Heart right ventricle (tissue), 16 donors: ENCODE results near the gene ENOX1. TPM values are rescaled to one million over a fixed set of nuclear protein-coding genes. Genes with fewer than 3 reads are reported as not detected.

Source experiments
- ATAC-seq, 8 donors: fragments of 200-7000 bp; cut with Tn5 transposase; one replicate each; pipeline ENCODE4 v1.9.1; 2020; ENCODE audit warnings: mild to moderate bottlenecking in 8 of 8, moderate library complexity in 8 of 8, moderate number of reproducible peaks in 1 of 8
- DNase-seq, 2 donors: peaks; one replicate each; pipeline ENCODE4 v3.0.0-alpha.2; 2020
- H3K27ac ChIP-seq, 10 donors: fragments of 200-600 bp; sonication (generic) in 2 of 10; one replicate each; pipeline versions ENCODE4 v1.5.0 to v1.8.0; 2020 to 2022; ENCODE audit warnings: mild to moderate bottlenecking in 3 of 10
- H3K27me3 ChIP-seq, 7 donors: fragments of 200-600 bp; one replicate each; pipeline ENCODE4 v1.8.0; 2021 to 2022; ENCODE audit warnings: mild to moderate bottlenecking in 2 of 7
- H3K36me3 ChIP-seq, 9 donors: fragments of 200-600 bp; sonication (generic) in 1 of 9; one replicate each; pipeline versions ENCODE4 v1.5.0 to v1.8.0; 2020 to 2022; ENCODE audit warnings: mild to moderate bottlenecking in 2 of 9
- H3K4me1 ChIP-seq, 9 donors: fragments of 200-600 bp; sonication (generic) in 1 of 9; one replicate each; pipeline versions ENCODE4 v1.5.0 to v1.8.0; 2020 to 2022; ENCODE audit warnings: mild to moderate bottlenecking in 4 of 9
- H3K4me3 ChIP-seq, 10 donors: fragments of 200-600 bp; sonication (generic) in 2 of 10; one replicate each; pipeline versions ENCODE4 v1.5.0 to v1.8.0; 2020 to 2022; ENCODE audit warnings: mild to moderate bottlenecking in 7 of 10, moderate library complexity in 2 of 10
- H3K9me3 ChIP-seq, 11 donors: fragments of 200-600 bp in 10 of 11; sonication (generic) in 2 of 11; one replicate each; pipeline versions ENCODE4 v1.5.0 to v1.8.0; 2013 to 2022; ENCODE audit warnings: mild to moderate bottlenecking in 2 of 11, control low read depth in 1 of 11, moderate library complexity in 1 of 11
- WGBS, 2 donors: extraction: QIAGEN DNeasy Blood & Tissue Kit; methylation state at CpG; one replicate each; pipeline ENCODE4 v1.1.7; 2013; ENCODE audit warnings: inconsistent platforms in 1 of 2; 5-methylcytosine and 5-hydroxymethylcytosine counted together
- intact Hi-C, 10 donors: fragments of 100-400 bp; cut with DNase I; formaldehyde crosslinking; loops; one replicate each; pipeline versions ENCODE4 v1.11.1 to v1.14.2; 2022
- polyA plus RNA-seq, 2 donors: library from polyadenylated mRNA; stranded (reverse); fragments of 200-250 nt; gene quantifications; one replicate each; pipeline ENCODE4 v1.2.3, GENCODE V29; 2013
- total RNA-seq, 10 donors: library from RNA; stranded (reverse); fragmentation: NEBNext Ultra II Directional in 3 of 10; extraction: Animal tissue kit (Norgen Biotek cat#: 25700) in 3 of 10; gene quantifications; one replicate each; pipeline versions ENCODE4 v1.2.1 to v1.2.4, GENCODE V29; 2021 to 2023
- TF ChIP-seq, protein P1 (sequence below), 9 donors: fragments of 200-600 bp; sonication (generic) in 2 of 9; IDR thresholded peaks; one replicate each; pipeline versions ENCODE4 v1.5.0 to v1.8.0; 2021 to 2022; ENCODE audit warnings: antibody characterized with exemption in 9 of 9, mild to moderate bottlenecking in 5 of 9, moderate library complexity in 1 of 9
- donor health status: Arrhythmogenic right ventricular cardiomyopathy.
- donor health status: ischemic (EF 13 %, LVEDD 7.1; RV severe dilation, severe dysfunction).
- donor health status: healthy with polysubstance abuse.
- donor health status: DM: no; HTN: yes; CAD: no.
- donor health status: DM: no; HTN: no; CAD: no.
- donor health status: ischemic (EF 25% LVEDD 6.9; RV normal size, moderate dysfunction).
- donor health status: ischemic (EF 25% LVEDD 5.7; RV mildly dilated, moderate dysfunction).
- donor health status: healthy.
- donor health status: DM: yes; HTN: yes; CAD: no.
- donor health status: Ischemic cardiomyopathy.
- donor health status: ischemic (EF 35%, LVEDD 5.7; RV mildly dilated, moderate dysfunction).
- donor health status: nonischemic (EF 11% LVEDD 7.7; RV severe dilation, severe dysfunction).
- donor health status: DM: yes; HTN: yes; CAD: no.
- donor health status: PGD.
- donor health status: ischemic (EF 29% LVEDD 5.4; RV normal size, mild dysfunction).
- donor health status: nonischemic (EF 23%, LVEDD 6.1; RV moderate dilation, normal function).

The ENOX1 gene
- total and polyA plus RNA-seq, 12 donors: 2.0 to 10.4 (median 7.1) TPM

DNA sequence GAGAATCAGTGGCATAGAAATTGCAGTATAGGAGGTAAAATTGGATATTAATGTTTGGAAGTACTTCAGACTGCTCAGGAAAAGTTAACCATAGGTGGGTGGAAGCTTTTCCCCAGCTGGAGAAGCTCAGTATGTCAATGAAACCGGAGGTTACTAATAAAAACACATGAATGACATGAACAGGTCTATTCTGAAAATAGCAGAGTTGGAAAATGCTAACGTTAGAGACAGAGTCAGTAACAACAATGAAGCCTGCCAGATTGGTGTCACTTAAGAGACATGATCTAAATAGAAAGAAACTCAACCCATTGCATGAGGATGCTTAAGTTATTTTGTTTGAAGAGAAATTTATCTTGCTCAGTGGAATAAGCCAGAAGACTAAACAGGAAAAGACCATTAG, 398.9 kb downstream of the ENOX1 start:
- Histone ChIP-seq H3K27ac (peak overlapping the region in 2 of 10 donors; percentile 0 to 16), H3K4me1 (peaks cover 0 to 17% (median 9%) of the 10 kb centered on the region in 9 donors), H3K9me3 (no peaks in the 10 kb centered on the region), H3K36me3 (no peaks in the 10 kb centered on the region), H3K4me3 (no peak overlapping the region), H3K27me3 (peaks cover 0 to 7% (median 0%) of the 10 kb centered on the region in 7 donors)
- 9 to 18% methylated on average over 2 of the region's 2 CpGs for whole genome bisulfite sequencing, 2 donors
- intact Hi-C loops: no loop called here
- TF ChIP-seq, protein P1, sequence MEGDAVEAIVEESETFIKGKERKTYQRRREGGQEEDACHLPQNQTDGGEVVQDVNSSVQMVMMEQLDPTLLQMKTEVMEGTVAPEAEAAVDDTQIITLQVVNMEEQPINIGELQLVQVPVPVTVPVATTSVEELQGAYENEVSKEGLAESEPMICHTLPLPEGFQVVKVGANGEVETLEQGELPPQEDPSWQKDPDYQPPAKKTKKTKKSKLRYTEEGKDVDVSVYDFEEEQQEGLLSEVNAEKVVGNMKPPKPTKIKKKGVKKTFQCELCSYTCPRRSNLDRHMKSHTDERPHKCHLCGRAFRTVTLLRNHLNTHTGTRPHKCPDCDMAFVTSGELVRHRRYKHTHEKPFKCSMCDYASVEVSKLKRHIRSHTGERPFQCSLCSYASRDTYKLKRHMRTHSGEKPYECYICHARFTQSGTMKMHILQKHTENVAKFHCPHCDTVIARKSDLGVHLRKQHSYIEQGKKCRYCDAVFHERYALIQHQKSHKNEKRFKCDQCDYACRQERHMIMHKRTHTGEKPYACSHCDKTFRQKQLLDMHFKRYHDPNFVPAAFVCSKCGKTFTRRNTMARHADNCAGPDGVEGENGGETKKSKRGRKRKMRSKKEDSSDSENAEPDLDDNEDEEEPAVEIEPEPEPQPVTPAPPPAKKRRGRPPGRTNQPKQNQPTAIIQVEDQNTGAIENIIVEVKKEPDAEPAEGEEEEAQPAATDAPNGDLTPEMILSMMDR (IDR thresholded peaks at IDR 0.05): no peak
- DNase-seq (no peak), ATAC-seq (peak in 2 of 8 donors; percentile 60 to 70)

DNA sequence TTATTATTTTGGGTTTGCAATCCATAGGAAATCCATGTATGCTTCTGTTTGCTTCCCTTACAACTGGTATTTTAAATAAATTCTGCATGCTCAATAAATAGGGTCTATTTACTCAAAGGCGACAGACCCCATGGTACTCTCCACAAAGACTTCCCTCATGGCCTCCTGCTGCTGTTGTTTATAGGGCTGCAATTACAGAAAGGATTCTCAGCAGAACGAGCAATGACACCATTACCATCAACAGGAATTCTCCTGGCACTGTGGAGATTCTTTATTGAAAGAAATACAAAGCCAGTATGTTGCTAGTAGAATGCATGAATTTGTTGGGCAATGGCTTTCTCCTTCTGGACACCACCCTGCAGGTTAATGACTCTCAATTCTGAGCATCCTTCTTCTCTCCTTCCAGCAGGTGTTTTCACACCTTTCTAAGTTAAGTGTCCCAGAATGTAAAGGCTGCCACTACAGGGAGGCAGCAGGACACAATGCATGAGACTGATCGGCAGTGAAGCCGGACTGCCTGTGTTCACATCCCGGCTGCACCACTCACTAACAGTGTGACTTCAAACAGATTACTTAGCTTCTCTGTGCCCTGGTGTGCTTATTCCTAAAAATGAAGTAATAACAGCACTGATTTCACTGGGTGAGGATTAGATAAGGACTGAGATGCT, 403.1 kb downstream of the ENOX1 start:
- Histone ChIP-seq H3K27ac (no peak overlapping the region), H3K36me3 (no peaks in the 10 kb centered on the region), H3K9me3 (peaks cover 0 to 24% (median 10%) of the 10 kb centered on the region in 11 donors), H3K4me1 (peaks cover 0 to 15% (median 0%) of the 10 kb centered on the region in 9 donors), H3K4me3 (no peak overlapping the region), H3K27me3 (peaks cover 0 to 7% (median 0%) of the 10 kb centered on the region in 7 donors)
- TF ChIP-seq, protein P1 (IDR thresholded peaks at IDR 0.05): no peak
- DNase-seq: no peak
- no peak for ATAC-seq
- intact Hi-C loops: no loop called here
- 85 to 89% methylated on average over 5 of the region's 5 CpGs for WGBS, 2 donors

- Histone ChIP-seq H3K27me3 (peaks cover 0 to 25% (median 0%) of the 10 kb centered on the region in 7 donors), H3K36me3 (no peaks in the 10 kb centered on the region), H3K4me1 (peaks cover 0 to 28% (median 0%) of the 10 kb centered on the region in 9 donors), H3K4me3 (no peak overlapping the region), H3K27ac (no peak overlapping the region), H3K9me3 (peaks cover 0 to 25% (median 10%) of the 10 kb centered on the region in 11 donors)
- no peak for DNase-seq
- TF ChIP-seq, protein P1 (IDR thresholded peaks at IDR 0.05): no peak
- 86 to 95% methylated on average over 1 of the region's 1 CpG for WGBS, 2 donors
- intact Hi-C loops: no loop called here
- ATAC-seq: no peak
These were observed 407.0 kb downstream of the ENOX1 start for GRCh38 chr13:43379738-43380137.

DNA sequence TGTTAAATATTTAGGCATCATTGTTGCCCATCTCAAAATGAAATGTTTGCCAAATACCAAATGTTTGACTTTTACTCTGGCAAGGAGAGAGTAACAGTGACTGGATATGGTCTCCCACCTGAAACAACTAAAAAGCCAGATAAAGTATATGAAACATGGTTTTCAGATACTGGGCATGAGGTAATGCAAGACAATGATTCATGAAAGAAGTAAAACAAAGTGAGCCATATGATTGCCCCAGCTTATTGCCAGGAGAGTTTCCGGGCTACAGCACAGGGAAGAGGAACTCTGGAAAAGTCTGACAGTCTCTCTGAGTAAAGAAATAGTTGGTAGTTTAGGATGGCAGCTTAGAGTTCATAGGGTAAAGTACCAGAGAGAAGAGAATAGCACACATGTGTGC, 408.8 kb downstream of the ENOX1 start:
- peaks cover 0 to 25% (median 10%) of the 10 kb centered on the region in 11 donors for H3K9me3 ChIP-seq
- ATAC-seq (peak in 1 of 8 donors; percentile 29), DNase-seq (no peak)
- no peak overlapping the region for H3K4me3 ChIP-seq
- intact Hi-C loops: no loop called here
- TF ChIP-seq, protein P1 (IDR thresholded peaks at IDR 0.05): no peak
- H3K27ac ChIP-seq: no peak overlapping the region
- peaks cover 0 to 44% (median 9%) of the 10 kb centered on the region in 9 donors for H3K4me1 ChIP-seq
- WGBS, 2 donors: 87 to 94% methylated on average over 1 of the region's 1 CpG
- peaks cover 0 to 27% (median 0%) of the 10 kb centered on the region in 7 donors for H3K27me3 ChIP-seq
- H3K36me3 ChIP-seq: no peaks in the 10 kb centered on the region
